NK-92 (cell line): Measurements from ENCODE around the gene IWS1.
"Not testable (repeated sequence)": the region's sequence is repeated elsewhere in the genome, so short reads cannot be mapped to it uniquely, and the experiment has no call there.

Experiments
- DNase-seq: peaks from one replicate; lab custom pipeline; 2025; ENCODE audit not compliant: unreplicated experiment; lab: John Stamatoyannopoulos, UW

The IWS1 gene

GRCh38 chr2:127526132-127527000 is at the start of gene IWS1:
IWS1 (minus strand) TSS chr2:127526489; CDS start chr2:127526208, 281 bp downstream.
- DNase-seq, result peak; percentile 69

GRCh38 chr2:127575941-127576432 is 49.7 kb upstream of the IWS1 start:
- no peak for DNase-seq

- no peak for DNase-seq
Measured at GRCh38 chr2:127575185-127575765, 49.0 kb upstream of the IWS1 start.

- no peak for DNase-seq
Measured at GRCh38 chr2:127574656-127575055, 48.4 kb upstream of the IWS1 start.

GRCh38 chr2:127573771-127574170 is 47.5 kb upstream of the IWS1 start:
- no peak for DNase-seq

GRCh38 chr2:127573298-127573697 is 47.0 kb upstream of the IWS1 start:
- no peak for DNase-seq

- DNase-seq, result no peak
Measured at GRCh38 chr2:127572841-127573240, 46.6 kb upstream of the IWS1 start.

GRCh38 chr2:127572352-127572751 is 46.1 kb upstream of the IWS1 start:
- not testable (repeated sequence) for DNase-seq

GRCh38 chr2:127570282-127571250 is 44.3 kb upstream of the IWS1 start:
- DNase-seq, result no peak

GRCh38 chr2:127569666-127570065 is 43.4 kb upstream of the IWS1 start:
- no peak for DNase-seq

GRCh38 chr2:127568128-127568527 is 41.8 kb upstream of the IWS1 start:
- DNase-seq, result no peak

- no peak for DNase-seq
Measured at GRCh38 chr2:127567351-127567854, 41.1 kb upstream of the IWS1 start.

GRCh38 chr2:127566576-127566975 is 40.3 kb upstream of the IWS1 start:
- no peak for DNase-seq

GRCh38 chr2:127566139-127566417 is 39.8 kb upstream of the IWS1 start:
- DNase-seq, result no peak

- DNase-seq, result no peak
Measured at GRCh38 chr2:127565261-127566138, 39.2 kb upstream of the IWS1 start.

- no peak for DNase-seq
Measured at GRCh38 chr2:127564429-127565260, 38.4 kb upstream of the IWS1 start.

GRCh38 chr2:127563458-127564428 is 37.5 kb upstream of the IWS1 start:
- no peak for DNase-seq

GRCh38 chr2:127562936-127563335 is 36.6 kb upstream of the IWS1 start:
- DNase-seq, result no peak
